GM18507 (cell line): ENCODE data around the gene PINK1.
"Not testable (repeated sequence)": the region's sequence is repeated elsewhere in the genome, so short reads cannot be mapped to it uniquely, and the experiment has no call there.

Source experiments
- DNase-seq: peaks from one replicate; pipeline ENCODE4 v3.0.0; 2011; ENCODE audit warnings: low read depth; ENCODE audit not compliant: insufficient read length; ENCODE audit errors: extremely low spot score
- FAIRE-seq: peaks from 2 replicates; lab custom pipeline; 2011; peaks lifted over from hg19 to GRCh38; lab: Jason Lieb, UNC

Gene PINK1

GRCh38 chr1:20666146-20666545, 32.9 kb downstream of the PINK1 start:
- no peak for DNase-seq
- no peak for FAIRE-seq

GRCh38 chr1:20666804-20667203, 33.5 kb downstream of the PINK1 start:
- DNase-seq: no peak
- FAIRE-seq: peak; percentile 42

GRCh38 chr1:20668581-20668980, 35.3 kb downstream of the PINK1 start:
- FAIRE-seq: no peak
- no peak for DNase-seq

GRCh38 chr1:20670936-20671335, 37.7 kb downstream of the PINK1 start:
- FAIRE-seq: no peak
- DNase-seq: no peak

- no peak for FAIRE-seq
These were observed 39.0 kb downstream of the PINK1 start for GRCh38 chr1:20672265-20672632.

GRCh38 chr1:20673626-20674025, 40.4 kb downstream of the PINK1 start:
- DNase-seq, FAIRE-seq: not testable (repeated sequence)

More at GRCh38 chr1:20672265-20672632, 39.0 kb downstream of the PINK1 start:
- DNase-seq: no peak

- FAIRE-seq: peak; percentile 92
- peak; percentile 38 for DNase-seq
These were observed 45.3 kb downstream of the PINK1 start for GRCh38 chr1:20678599-20678998.

- DNase-seq (no peak), FAIRE-seq (no peak)
These were observed 47.0 kb downstream of the PINK1 start for GRCh38 chr1:20680269-20680668.

- no peak for FAIRE-seq
These were observed 48.7 kb downstream of the PINK1 start for GRCh38 chr1:20681999-20682398.

GRCh38 chr1:20682571-20683236, 49.4 kb downstream of the PINK1 start:
- DNase-seq: no peak

More at GRCh38 chr1:20681999-20682398, 48.7 kb downstream of the PINK1 start:
- no peak for DNase-seq

GRCh38 chr1:20683614-20684013, 50.4 kb downstream of the PINK1 start:
- DNase-seq (no peak), FAIRE-seq (no peak)

More at GRCh38 chr1:20682571-20683236, 49.4 kb downstream of the PINK1 start:
- FAIRE-seq: no peak

- FAIRE-seq (no peak), DNase-seq (no peak)
These were observed 50.9 kb downstream of the PINK1 start for GRCh38 chr1:20684050-20684620.

- DNase-seq (no peak), FAIRE-seq (no peak)
These were observed 51.4 kb downstream of the PINK1 start for GRCh38 chr1:20684651-20685050.

- DNase-seq (no peak), FAIRE-seq (no peak)
These were observed 51.9 kb downstream of the PINK1 start for GRCh38 chr1:20685099-20685662.

GRCh38 chr1:20685741-20686140, 52.5 kb downstream of the PINK1 start:
- DNase-seq: no peak
- FAIRE-seq: no peak

- FAIRE-seq (no peak), DNase-seq (no peak)
These were observed 53.8 kb downstream of the PINK1 start for GRCh38 chr1:20686883-20687725.

- no peak for FAIRE-seq
- DNase-seq: no peak
These were observed 56.4 kb downstream of the PINK1 start for GRCh38 chr1:20689645-20690056.

- no peak for DNase-seq
- FAIRE-seq: no peak
These were observed 58.6 kb downstream of the PINK1 start for GRCh38 chr1:20691872-20692271.

GRCh38 chr1:20693623-20694022, 60.4 kb downstream of the PINK1 start:
- DNase-seq: no peak
- no peak for FAIRE-seq

- DNase-seq: no peak
- FAIRE-seq: no peak
These were observed 62.3 kb downstream of the PINK1 start for GRCh38 chr1:20695515-20695914.
